ENCODE measurements around the gene TIMP3.

TIMP3 gene

DNA sequence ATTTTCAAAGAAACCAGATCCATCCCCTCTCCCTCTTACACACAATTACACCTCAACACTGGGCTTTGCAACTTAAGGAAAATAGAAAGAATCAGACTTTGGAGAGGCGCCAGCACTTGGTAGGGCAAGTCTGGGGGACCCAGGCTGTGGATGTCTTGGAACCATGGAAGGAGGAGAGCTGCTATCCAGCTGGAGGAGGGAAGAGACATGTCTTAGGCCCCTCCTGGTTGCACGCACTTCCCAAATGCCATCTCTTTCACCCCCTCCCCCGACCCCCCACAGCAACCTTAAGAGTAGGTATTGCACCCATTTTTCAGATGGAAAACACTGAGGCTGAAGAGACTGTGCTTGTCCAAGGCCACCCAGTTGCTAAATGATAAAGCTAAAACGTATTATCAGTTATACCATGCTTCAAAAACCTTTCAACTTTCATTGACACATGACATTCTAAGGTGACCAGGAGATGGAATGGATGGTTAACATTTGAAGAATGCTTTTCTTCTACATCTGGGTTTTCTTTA lies 3.9 kb downstream of the TIMP3 start:
- in situ Hi-C loops (cut with HindIII; ENCODE audit: low sequenced_read_pairs) = no loop called here

DNA sequence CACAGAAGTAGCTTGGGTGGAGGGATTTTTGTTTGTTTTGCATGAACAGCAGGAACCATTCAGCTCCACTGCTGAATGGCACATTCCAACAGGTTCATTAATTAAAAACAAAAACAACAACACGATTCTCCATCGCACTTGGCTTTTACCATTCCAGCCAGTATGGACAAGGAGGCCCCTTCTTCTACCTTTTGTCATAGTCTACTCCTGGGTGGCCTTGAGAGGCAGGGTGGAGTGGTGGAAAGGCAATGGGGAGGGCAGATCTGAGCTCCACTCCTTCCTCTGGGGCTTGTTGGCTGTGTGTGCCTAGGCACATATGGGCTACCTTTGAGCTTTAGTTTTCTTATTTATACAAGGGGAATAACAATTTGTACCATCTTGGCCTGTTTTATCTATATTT lies 4.8 kb downstream of the TIMP3 start:
- in situ Hi-C loops (cut with HindIII; ENCODE audit: low sequenced_read_pairs) = no loop called here

DNA sequence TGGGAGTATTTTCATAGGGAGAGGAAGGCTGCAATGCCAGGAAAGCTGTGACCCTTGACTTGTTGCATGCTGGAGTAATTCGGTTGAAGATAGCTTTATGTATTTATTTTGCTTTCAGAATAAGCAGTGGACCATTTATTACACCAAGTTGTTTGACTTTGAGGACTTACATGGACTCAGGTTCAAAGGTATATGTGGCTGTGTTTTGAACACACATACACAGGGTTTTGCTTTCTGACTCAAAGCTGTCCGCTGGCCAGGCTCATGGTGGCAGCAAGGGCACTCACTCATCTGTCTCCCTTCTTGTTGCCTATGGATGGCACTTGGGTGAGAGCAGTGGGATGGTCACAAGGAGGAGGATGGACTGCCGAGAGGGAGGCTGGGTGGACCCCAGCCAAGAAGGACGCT lies 6.5 kb downstream of the TIMP3 start:
- in situ Hi-C loops (cut with HindIII; ENCODE audit: low sequenced_read_pairs) = no loop called here

DNA sequence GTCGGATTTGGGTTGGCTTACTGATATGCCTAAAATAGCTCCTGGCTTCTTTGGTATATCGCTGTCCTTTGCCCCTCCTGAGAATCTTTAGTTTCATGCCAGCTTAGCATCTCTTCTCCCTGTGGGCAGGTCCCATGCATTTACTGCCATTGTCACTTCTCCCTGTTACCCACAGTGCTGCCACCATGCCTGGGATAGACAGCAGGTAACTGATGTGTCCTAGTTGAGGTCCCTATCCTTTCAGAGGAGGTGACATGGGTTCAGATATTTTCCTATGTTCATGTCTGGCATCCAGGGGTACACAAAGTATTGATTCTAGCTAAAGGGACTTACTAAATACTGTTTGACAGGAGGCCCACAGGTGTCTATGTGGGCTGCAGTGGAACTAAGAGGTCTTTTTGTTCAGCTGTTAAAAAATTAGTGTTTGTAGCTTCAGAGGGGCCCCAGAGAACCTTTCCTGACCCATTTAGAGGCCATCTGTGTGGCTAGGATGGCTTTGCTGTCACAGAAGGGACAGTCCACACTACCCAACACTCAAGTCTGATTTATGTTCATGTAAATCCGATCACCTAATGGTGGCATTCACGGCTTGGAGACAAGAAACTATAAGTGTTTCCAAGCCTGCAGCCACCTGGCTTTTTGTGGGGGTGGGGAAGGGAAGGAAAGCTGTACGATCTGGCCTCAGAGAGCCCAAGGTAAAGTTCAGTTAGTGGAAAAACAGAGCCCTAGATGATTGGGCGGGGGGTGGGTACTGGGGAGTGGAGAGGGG lies 8.5 kb downstream of the TIMP3 start:
- in situ Hi-C loops (cut with HindIII; ENCODE audit: low sequenced_read_pairs) = no loop called here

DNA sequence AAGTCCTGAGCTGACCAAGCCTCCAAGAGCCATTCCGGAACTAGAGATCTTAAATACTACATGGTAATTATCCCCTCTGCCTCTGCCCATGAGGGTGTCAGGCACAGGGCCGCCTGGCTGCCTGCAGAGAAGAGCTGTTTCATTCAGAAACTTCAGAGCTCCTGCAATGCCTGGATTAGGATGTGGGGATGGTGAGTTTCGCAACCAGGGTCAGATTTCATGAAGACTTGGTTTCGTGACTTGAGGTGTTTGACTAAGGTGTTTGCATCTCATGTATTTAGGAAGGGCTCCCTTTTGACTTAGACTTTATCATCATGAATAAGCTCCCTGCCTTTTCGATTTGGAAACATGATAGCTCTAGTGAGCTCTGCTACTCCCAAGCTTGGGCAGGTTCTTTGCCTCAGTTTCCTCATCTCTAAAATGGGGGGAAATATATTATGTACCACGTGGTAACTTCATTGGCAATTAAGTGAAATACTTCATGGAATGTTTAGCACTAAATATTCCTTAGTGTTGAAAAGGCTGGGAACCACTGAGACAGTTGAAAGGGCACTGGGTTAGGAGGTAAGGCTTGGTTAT lies 9.1 kb downstream of the TIMP3 start:
- in situ Hi-C loops (cut with HindIII; ENCODE audit: low sequenced_read_pairs) = no loop called here

DNA sequence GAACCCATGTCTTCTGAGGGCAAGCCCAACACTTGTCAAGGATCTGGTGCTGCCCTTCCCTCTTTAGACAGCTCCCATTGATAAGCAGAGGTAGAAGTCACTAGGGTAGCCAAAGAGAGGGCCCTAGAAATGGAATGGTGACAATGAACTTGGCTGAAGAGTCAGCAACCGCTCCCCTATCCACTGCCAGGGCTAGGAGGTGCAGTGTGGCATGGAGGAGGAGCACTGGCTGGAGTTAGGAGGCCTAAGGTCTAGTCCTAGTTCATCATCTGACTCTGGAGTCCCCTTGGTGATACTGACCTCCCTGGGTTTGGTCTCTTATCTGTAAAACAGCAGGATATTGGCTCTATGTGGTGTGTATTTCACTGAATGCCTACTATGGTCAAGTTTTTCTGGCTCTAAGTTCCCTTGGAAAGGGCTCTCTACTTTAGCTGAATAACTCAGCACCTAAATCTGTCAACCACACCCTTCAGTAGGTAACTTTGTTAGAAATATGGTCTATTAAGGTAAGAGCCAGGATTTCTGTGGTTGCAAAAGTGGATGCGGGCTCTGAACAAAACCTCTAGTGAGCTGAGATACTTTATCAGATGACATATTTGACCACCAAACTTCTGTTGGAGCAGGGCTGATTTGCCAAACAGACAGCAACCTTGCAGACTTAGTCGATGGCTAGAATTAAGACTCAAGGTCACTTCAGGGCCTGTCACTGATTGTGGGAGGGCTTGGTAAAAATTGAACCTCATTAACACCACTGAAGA lies 10.5 kb downstream of the TIMP3 start:
- in situ Hi-C loops (cut with HindIII; ENCODE audit: low sequenced_read_pairs) = no loop called here

DNA sequence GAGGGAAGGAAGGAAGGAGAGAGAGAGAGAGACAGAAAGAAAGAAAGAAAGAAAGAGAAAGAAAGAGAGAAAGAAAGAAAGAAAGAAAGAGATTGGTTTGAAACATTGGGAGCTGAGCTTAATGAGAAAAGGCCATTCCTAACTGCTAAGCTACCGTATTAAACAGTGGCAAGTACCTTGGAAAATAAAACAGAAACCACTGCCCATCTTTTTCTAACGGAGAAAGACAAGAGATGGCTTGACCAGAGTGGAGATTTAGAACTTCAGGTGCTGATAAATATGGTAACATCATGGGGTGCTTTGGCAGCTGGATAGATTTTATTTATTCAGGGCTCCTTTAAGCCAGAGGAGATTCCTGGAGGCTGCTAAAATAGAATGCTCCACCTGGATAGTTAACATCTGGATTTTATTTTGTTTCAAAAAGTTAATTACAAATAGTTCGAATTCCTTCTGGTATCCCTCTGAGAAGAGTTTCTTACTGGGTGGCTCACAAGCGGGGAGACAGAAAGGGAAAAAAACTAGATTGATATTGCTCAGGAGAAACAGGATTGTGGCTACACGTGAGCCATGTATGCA lies 12.9 kb downstream of the TIMP3 start:
- in situ Hi-C loops (cut with HindIII; ENCODE audit: low sequenced_read_pairs) = no loop called here

DNA sequence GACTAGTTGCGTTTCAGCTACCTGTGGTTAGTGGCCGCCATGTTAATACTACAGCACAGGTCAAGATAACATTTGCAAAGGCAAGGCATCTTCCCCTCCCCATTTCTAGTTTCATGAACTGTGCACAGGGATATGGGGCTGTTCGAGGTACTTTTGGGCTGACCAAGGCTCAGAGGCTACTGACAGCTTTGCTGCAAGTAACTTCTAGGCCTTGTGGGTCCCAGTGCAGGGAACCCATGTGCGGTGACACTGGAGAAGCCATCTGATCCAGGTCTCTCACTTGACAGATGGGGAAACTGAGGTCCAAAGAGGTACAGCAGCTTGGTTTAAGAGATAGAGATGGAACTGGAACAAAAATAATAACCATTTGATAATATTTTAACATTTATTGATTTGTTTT lies 13.6 kb downstream of the TIMP3 start:
- in situ Hi-C loops (cut with HindIII; ENCODE audit: low sequenced_read_pairs) = no loop called here

DNA sequence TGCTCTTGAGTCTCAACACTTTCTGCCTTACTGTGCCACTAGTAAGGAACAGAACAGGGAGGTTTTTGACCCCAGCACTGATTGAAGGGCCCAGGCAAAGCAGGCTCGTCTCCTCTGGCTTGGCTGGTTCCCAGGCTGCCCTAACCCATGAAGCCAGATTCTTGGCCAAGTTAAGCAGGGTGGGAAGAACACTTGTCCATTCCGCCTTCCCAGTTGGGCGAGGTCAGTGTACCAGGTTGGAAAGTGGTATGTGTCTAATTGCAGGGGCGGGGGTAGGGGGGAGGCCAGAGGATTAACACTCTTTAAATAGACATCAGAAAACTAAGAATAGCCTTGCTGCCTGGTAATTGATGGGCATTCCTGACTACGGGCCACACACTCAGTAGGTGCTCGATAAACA lies 14.4 kb downstream of the TIMP3 start:
- in situ Hi-C loops (cut with HindIII; ENCODE audit: low sequenced_read_pairs) = no loop called here

DNA sequence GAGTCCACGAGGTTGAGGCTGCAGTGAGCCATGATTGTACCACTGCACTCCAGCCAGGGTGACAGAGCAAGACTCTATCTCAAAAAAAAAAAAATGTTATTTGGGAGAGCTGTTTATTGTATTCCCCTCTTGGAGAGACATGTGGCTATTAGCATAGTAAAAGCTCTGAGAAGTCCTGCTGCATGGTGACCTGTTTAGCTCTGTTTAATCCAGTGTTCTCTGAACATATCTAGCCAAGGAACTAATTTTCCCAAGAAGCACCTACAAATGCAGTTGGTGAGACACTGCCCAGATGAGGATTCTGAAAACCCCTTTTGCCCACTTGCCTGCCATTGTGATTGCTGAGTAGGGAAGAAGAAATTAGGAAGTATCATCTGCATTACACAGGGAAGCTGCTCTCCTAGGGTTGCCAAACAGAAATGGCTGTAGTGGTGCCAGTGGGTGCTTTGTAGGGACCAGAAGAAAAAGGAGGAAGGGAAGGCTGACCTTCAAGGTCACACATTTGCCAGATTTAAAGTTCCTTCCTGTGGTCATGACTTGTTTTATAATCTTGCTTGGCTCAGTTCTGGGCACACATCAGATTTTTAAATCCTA lies 15.7 kb downstream of the TIMP3 start:
- in situ Hi-C loops (cut with HindIII; ENCODE audit: low sequenced_read_pairs) = no loop called here

DNA sequence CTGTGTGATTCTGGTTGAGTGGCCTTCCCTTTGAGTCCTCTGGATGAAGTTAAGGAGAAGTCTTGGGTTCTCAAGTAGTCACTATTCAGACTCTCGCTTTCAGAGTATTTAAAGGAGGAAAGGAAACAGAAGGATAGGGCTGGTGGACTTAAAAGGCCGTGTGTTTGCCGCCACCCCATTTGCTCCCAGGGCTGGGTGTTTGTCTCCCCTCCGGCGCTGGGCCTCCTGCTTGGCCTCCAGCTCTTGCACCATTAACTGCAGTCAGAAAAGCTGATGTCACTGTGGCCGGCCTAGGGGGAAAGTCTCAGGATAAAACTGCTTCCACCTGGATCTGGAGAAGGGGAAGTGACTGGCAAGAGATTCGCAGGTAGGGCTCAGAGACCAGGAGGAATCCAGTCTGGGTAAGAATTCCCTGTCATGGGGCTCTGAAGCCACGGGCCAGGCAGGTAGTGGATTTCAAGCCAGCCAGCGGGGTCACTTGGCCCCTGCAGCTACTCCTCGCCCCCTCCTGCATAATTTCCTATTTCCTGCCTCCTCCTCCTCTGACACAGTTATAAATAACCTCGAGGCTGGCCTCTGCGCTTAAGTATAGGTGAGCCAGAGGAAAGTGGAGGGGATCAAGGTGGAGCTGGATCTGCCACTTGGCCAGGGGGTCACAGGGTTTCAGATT lies 17.1 kb downstream of the TIMP3 start:
- in situ Hi-C loops (cut with HindIII; ENCODE audit: low sequenced_read_pairs) = no loop called here

DNA sequence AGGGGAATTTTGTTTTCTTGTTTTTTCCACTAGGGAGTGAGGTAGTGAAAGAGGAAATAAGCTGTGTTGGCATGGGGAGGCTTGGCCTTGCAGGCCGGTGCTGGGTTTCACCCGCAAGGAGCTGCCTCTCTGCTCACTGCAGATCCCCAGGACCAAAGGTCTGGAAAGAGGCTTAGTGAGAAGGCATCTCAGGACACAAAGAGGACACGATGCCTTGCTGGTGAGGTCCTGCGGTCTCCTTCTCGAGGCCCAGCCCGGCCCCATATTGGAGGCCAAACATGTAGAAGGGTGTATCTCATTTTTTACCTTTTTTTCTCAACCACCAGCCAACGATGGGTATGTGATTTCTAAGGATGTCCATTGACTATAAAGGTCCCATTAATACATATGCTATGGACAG lies 17.6 kb downstream of the TIMP3 start:
- in situ Hi-C loops (cut with HindIII; ENCODE audit: low sequenced_read_pairs) = no loop called here

DNA sequence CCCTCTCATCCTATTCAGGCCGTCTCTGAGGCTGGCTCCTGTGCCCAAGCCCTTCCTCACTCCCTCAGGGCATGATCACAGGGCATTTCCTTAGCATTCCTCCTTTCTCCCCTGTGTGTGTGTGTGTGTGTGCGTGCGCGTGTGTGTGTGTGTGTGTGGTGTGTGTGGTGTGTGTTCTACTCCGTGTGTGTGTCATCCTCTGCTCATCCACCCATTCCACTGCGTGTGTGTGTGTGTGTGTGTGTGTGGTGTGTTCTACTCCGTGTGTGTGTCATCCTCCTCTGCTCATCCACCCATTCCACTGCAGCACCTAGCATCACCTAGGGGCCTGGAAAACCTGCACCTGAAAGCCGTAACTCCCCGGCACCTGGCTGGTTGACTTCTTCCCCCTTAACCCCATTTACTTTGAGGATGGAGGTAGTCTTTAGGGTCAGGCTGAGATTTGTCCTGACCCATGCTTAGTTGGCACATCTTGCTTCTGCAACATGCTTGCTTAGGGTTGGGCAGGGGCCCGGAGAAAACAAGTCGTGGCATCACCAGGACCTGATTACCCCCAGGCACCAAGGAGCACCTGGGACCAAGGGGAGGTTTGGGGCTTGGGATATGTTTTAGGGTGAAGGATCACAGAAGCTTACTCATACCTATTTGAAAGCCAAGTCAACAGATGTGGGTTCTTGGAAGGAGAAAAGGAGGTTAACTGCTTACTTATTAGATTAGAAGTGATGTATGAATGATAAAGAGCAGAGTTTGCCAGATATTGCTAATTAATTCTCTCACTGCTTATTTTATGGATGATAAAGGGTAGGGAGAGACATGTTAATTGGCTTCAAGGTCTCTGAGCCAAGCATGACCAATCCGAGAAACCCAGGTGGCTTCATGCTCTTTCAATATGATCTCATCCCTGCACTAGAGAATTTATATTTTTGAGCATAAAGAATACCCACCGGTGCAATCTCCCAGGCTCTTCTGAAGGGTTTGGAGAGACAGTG lies 18.9 kb downstream of the TIMP3 start:
- in situ Hi-C loops (cut with HindIII; ENCODE audit: low sequenced_read_pairs) = no loop called here

DNA sequence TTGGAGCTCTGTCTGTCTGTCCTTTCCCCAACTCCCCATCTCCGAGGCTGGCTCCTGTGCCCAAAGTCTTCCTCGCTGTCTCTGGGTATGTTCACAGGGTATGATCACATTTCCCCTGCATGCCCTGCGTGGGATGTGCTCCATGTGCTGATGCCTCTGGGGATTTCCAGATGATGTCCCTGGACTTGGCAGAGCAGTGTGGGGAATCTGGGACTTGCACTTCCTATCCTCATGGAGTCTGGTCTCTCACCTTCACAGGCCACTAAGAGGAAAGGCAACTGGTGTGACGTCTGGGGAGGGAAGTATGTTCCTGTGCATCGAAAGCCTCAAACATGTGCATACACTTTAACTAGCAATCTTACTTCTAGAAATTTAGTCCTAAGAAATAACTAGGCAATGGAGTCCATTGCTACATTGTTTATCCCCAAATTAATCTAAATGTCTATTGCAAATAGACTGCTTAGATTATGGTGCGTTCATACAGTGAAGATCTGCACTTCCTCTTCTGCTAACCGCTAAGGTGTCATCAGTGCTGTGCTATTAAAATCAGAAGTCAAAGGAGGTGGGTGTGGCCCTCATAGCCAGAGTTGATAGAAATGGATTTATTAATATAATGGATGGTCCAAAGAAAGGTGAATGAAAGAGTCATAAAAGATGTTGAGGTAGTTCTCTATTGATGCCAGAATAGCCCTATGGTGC lies 20.8 kb downstream of the TIMP3 start:
- in situ Hi-C loops (cut with HindIII; ENCODE audit: low sequenced_read_pairs) = no loop called here

DNA sequence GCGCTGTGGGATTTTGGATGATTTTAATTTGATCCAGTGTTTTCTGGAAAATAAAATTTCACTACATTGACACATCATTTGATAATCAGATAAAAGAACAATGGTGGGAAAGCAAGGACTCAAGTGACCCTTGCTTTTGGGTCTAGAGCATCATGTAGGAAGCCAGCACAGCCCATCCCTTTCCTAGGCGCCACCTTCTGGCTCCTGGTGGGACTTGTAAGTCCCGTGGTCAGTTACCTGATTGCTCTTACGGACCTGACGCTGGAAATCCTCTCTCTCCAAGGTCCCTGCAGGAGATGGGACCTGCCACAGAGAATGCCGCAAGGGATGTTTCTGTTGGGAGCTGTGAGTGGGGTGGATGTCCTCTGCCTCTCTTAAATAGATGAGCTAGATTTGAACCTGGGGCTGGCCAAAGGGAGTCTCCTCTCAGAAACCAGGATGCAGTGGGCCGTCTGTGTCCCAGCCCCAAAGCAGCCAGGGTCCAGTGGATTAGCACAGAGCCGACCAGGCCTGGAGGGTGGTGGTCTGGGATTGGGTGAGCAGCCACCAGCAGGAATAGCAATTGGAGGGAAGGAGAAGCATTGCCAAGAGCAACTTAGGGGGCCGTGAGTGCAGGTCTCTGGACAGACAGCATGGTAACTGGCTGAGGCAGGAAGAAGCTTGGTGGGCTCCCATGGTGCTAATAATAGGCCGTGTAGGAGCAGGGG lies 21.7 kb downstream of the TIMP3 start:
- in situ Hi-C loops (cut with HindIII; ENCODE audit: low sequenced_read_pairs) = no loop called here

DNA sequence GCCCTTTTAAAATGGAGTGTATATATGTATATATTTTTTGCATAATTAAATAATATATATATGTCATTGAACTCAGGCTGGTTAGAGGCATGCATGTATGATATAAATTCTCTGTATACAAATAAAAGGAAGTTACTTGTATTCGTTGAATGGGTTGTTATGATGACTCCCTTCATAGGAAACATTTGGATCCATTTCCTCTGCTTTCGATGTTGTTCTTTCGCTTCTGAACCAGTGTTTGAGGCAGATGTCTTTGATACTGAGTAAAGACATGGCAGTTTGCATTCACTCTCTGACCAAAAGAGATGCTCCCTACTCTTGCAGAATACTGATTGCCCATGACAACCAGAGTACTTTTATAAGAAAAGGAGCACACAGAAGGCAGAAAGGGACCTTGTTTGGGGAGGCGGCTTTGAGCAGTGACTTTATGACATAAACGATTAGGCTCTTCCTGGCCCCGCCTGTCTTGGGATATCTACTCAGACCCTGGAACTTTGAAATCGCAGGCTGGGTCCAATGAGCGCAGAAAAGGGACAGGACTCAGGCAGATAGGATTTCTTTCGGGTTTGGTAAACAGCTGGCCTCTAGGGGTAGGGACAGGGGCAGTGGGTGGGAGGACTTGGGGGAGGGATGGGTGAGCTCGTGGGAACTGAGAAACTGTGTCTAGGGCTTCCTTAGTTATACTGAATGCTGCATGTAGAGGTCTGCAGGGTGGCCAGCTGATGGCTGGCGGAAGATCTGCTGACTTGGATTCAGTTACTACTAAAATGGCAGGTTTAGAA lies 23.2 kb downstream of the TIMP3 start:
- in situ Hi-C loops (cut with HindIII; ENCODE audit: low sequenced_read_pairs) = loop anchor here (25.0 kb wide), 1 partner anchor 312 kb away; no protein-coding TSS in a partner anchor

DNA sequence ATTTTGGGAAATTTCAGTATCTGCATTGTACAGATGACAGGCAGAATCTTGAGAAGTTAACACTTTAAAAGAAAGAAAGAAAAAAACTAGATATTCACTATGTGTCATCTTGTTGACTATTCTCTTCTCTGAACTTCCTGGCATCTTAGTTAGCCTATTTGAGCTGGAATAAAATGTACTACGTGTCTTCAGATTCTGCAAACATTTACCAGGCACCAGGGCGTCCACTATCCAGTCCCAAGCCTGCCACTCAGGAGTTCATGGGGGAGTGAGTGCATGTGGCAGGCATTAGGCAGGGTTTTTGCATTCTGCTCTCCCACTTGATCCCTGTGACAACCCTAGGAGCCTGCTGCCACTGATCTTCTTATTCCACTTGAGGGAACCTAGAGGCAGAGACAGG lies 25.0 kb downstream of the TIMP3 start:
- in situ Hi-C loops (cut with HindIII; ENCODE audit: low sequenced_read_pairs) = loop anchor here (25.0 kb wide), 1 partner anchor 314 kb away; no protein-coding TSS in a partner anchor
